A673 (cell line): ENCODE measurements around the gene HPS4.
"Not testable (repeated sequence)": the region's sequence is repeated elsewhere in the genome, so short reads cannot be mapped to it uniquely, and the experiment has no call there.

Experiments used
- CTCF ChIP-seq: fragments of 300-800, 200-600 bp; sonication (generic); conservative IDR thresholded peaks from 2 replicates; pipeline ENCODE4 v1.5.1; 2017; ENCODE audit warnings: low read depth, mild to moderate bottlenecking, antibody characterized with exemption, low read length, moderate library complexity, mixed read lengths
- EZH2 ChIP-seq: fragments of 200-600 bp; sonication (generic); IDR thresholded peaks from 2 replicates; pipeline ENCODE4 v1.6.1; 2017; ENCODE audit warnings: borderline replicate concordance, low read depth, mild to moderate bottlenecking, mixed read lengths, antibody characterized with exemption, low read length; ENCODE audit not compliant: poor library complexity, severe bottlenecking

GRCh38 chr22:26438776-26439175, 44.8 kb downstream of the HPS4 start:
- TF ChIP-seq CTCF, EZH2: not testable (repeated sequence)
